Left lung (tissue), 10 donors: ENCODE measurements around the gene ANKRD28. TPM values are rescaled to one million over a fixed set of nuclear protein-coding genes. Genes with fewer than 3 reads are reported as not detected.

Experiments
- ATAC-seq: fragments of 200-7000 bp; cut with Tn5 transposase; one replicate; pipeline ENCODE4 v1.9.1; 2020; ENCODE audit warnings: moderate library complexity
- DNase-seq, 4 donors: peaks; one replicate each; pipeline ENCODE4 v3.0.0-alpha.2; 2013 to 2020
- H3K27ac ChIP-seq, 2 donors: fragments of 200-600 bp; sonication (generic) in 1 of 2; one replicate each; pipeline versions ENCODE4 v1.5.0 to v1.8.0; 2020 to 2021
- H3K27me3 ChIP-seq, 2 donors: fragments of 200-600 bp; sonication (generic) in 1 of 2; one replicate each; pipeline versions ENCODE4 v1.5.0 to v1.8.0; 2020 to 2021
- H3K36me3 ChIP-seq, 2 donors: fragments of 200-600 bp; sonication (generic) in 1 of 2; one replicate each; pipeline versions ENCODE4 v1.5.0 to v1.8.0; 2020 to 2021
- H3K4me1 ChIP-seq, 2 donors: fragments of 200-600 bp; one replicate each; pipeline ENCODE4 v1.8.0; 2021
- H3K4me3 ChIP-seq, 2 donors: fragments of 200-600 bp; sonication (generic) in 1 of 2; one replicate each; pipeline versions ENCODE4 v1.5.0 to v1.8.0; 2020 to 2021; ENCODE audit warnings: mild to moderate bottlenecking in 1 of 2
- H3K9me3 ChIP-seq, 2 donors: fragments of 200-600 bp; sonication (generic) in 1 of 2; one replicate each; pipeline versions ENCODE4 v1.5.0 to v1.8.0; 2020 to 2021
- CTCF ChIP-seq, 2 donors: fragments of 200-600 bp; sonication (generic) in 1 of 2; IDR thresholded peaks; one replicate each; pipeline versions ENCODE4 v1.5.0 to v1.8.0; 2021; ENCODE audit warnings: antibody characterized with exemption in 2 of 2
- intact Hi-C, 2 donors: fragments of 100-400 bp; cut with DNase I; formaldehyde crosslinking; loops; one replicate each; pipeline versions ENCODE4 v1.11.2 to v1.14.2; 2022
- polyA plus RNA-seq, 6 donors: library from polyadenylated mRNA; unstranded; fragments of 120-200 nt; gene quantifications; one replicate each; pipeline ENCODE4 v1.2.1, GENCODE V29; 2013; ENCODE audit not compliant: insufficient read length in 6 of 6
- total RNA-seq, 2 donors: library from RNA; stranded (reverse); fragmentation: NEBNext Ultra II Directional; extraction: Animal tissue kit (Norgen Biotek cat#: 25700); gene quantifications; one replicate each; pipeline ENCODE4 v1.2.1, GENCODE V29; 2021
- donor health status: DM: no; HTN: yes; CAD: no.
- donor health status: DM: no; HTN: no; CAD: no.

Gene ANKRD28
- total and polyA plus RNA-seq, 8 donors = 36.6 to 60.0 (median 47.2) TPM

GRCh38 chr3:15800327-15800726 lies 2.5 kb upstream of the ANKRD28 start:
- intact Hi-C loops = no loop called here

GRCh38 chr3:15798533-15799245 lies 910 bp upstream of the ANKRD28 start:
- H3K4me3 ChIP-seq = no peak overlapping the region
- no peaks in the 10 kb centered on the region for H3K27me3 ChIP-seq
- H3K4me1 ChIP-seq = peaks cover 2 to 78% of the 10 kb centered on the region in 2 donors
- no peaks in the 10 kb centered on the region for H3K36me3 ChIP-seq
- peak overlapping the region; percentile 91 to 97 for H3K27ac ChIP-seq
- ATAC-seq (no peak), DNase-seq (no peak)
- no peak for TF ChIP-seq CTCF (IDR thresholded peaks at IDR 0.05)
- intact Hi-C loops = loop anchor here in 1 of 2 donors (5.0 kb wide), 1 partner anchor 166 kb away; no protein-coding TSS in a partner anchor
- H3K9me3 ChIP-seq = no peaks in the 10 kb centered on the region

More at GRCh38 chr3:15800327-15800726, 2.5 kb upstream of the ANKRD28 start:
- no peak for DNase-seq
- H3K27me3 ChIP-seq = no peaks in the 10 kb centered on the region
- H3K4me3 ChIP-seq = no peak overlapping the region
- H3K4me1 ChIP-seq = peaks cover 2 to 78% of the 10 kb centered on the region in 2 donors
- ATAC-seq = peak; percentile 20
- H3K36me3 ChIP-seq = no peaks in the 10 kb centered on the region
- TF ChIP-seq CTCF (IDR thresholded peaks at IDR 0.05) = no peak
- no peaks in the 10 kb centered on the region for H3K9me3 ChIP-seq
- peak overlapping the region; percentile 23 to 49 for H3K27ac ChIP-seq

GRCh38 chr3:15796771-15797641 lies 773 bp downstream of the ANKRD28 start:
- DNase-seq = peak in 1 of 4 donors; percentile 44
- peak overlapping the region; percentile 18 to 37 for H3K4me3 ChIP-seq
- H3K27me3 ChIP-seq = no peaks in the 10 kb centered on the region
- H3K9me3 ChIP-seq = no peaks in the 10 kb centered on the region
- H3K4me1 ChIP-seq = peaks cover 2 to 91% of the 10 kb centered on the region in 2 donors
- no peak for TF ChIP-seq CTCF (IDR thresholded peaks at IDR 0.05)
- intact Hi-C loops = loop anchor here in 1 of 2 donors (5.0 kb wide), 1 partner anchor 165 kb away; no protein-coding TSS in a partner anchor
- peak overlapping the region; percentile 91 to 97 for H3K27ac ChIP-seq
- H3K36me3 ChIP-seq = no peaks in the 10 kb centered on the region
- ATAC-seq = peak; percentile 36

GRCh38 chr3:15796331-15796730 lies 1.4 kb downstream of the ANKRD28 start:
- H3K9me3 ChIP-seq = no peaks in the 10 kb centered on the region
- H3K4me1 ChIP-seq = peaks cover 2 to 85% of the 10 kb centered on the region in 2 donors
- peak; percentile 2 for ATAC-seq
- peak overlapping the region; percentile 18 to 37 for H3K4me3 ChIP-seq
- H3K27ac ChIP-seq = peak overlapping the region; percentile 91 to 97
- intact Hi-C loops = loop anchor here in 1 of 2 donors (5.0 kb wide), 1 partner anchor 164 kb away; no protein-coding TSS in a partner anchor
- no peak for TF ChIP-seq CTCF (IDR thresholded peaks at IDR 0.05)
- DNase-seq = no peak
- no peaks in the 10 kb centered on the region for H3K36me3 ChIP-seq
- no peaks in the 10 kb centered on the region for H3K27me3 ChIP-seq
